Lower lobe of right lung (tissue), 2 donors: ENCODE measurements around the gene ME2. TPM values are rescaled to one million over a fixed set of nuclear protein-coding genes. Genes with fewer than 3 reads are reported as not detected.
"Not testable (repeated sequence)": the region's sequence is repeated elsewhere in the genome, so short reads cannot be mapped to it uniquely, and the experiment has no call there.

Experiments
- ATAC-seq, 2 donors: fragments of 200-7000 bp; cut with Tn5 transposase; one replicate each; pipeline ENCODE4 v1.9.1; 2020 to 2022; ENCODE audit warnings: mild to moderate bottlenecking in 2 of 2, moderate library complexity in 2 of 2
- DNase-seq: peaks from one replicate; pipeline ENCODE4 v3.0.0-alpha.2; 2020
- H3K27ac ChIP-seq: fragments of 200-600 bp; one replicate; pipeline ENCODE4 v1.8.0; 2022
- H3K27me3 ChIP-seq: fragments of 200-600 bp; one replicate; pipeline ENCODE4 v1.8.0; 2022; ENCODE audit warnings: low read depth
- H3K36me3 ChIP-seq: fragments of 200-600 bp; one replicate; pipeline ENCODE4 v1.8.0; 2022; ENCODE audit warnings: mild to moderate bottlenecking
- H3K4me1 ChIP-seq: fragments of 200-600 bp; one replicate; pipeline ENCODE4 v1.8.0; 2022
- H3K4me3 ChIP-seq: fragments of 200-600 bp; one replicate; pipeline ENCODE4 v1.8.0; 2022; ENCODE audit warnings: mild to moderate bottlenecking
- H3K9me3 ChIP-seq: fragments of 200-600 bp; one replicate; pipeline ENCODE4 v1.8.0; 2022
- intact Hi-C: fragments of 100-400 bp; cut with DNase I; formaldehyde crosslinking; loops from one replicate; pipeline ENCODE4 v1.11.0; 2022
- total RNA-seq: library from RNA; stranded (reverse); fragmentation: NEBNext Ultra II Directional; extraction: Animal tissue kit (Norgen Biotek cat#: 25700); gene quantifications from one replicate; pipeline ENCODE4 v1.2.1, GENCODE V29; 2021
- TF ChIP-seq, protein P1 (sequence below): fragments of 200-600 bp; IDR thresholded peaks from one replicate; pipeline ENCODE4 v1.8.0; 2022; ENCODE audit warnings: antibody characterized with exemption, mild to moderate bottlenecking
- donor health status: DM: no; HTN: yes; CAD: no; lungs with severe emphysema.

The ME2 gene
- total RNA-seq, 1 donor from 2014 or later: 42.4 TPM

DNA sequence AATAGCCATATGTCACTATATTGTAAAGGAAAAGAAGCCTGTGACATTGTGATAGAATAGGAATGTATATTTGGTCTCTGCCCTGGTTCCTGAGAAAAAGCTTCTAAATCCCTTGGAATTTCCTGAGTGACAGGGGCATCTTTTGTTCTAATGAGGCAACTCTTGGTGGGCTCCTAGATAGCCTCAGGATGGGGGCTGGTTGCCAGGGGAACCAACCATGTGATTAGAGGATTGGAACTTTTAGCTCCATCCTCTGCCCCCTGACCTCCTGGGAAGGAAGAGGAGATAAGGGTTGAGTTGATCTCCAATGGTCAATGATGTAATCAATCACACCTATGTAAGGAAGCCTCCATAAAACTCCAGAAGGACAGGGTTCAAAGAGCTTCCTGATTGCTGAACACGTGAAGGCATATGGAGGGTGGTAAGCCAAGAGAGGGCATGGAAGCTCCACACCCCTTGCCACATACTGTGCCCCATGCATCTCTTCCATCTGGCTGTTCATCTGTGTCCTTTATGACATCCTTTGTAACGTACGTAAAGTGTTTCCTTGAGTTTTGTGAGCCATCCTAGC, 2.9 kb upstream of the ME2 start:
- Histone ChIP-seq H3K9me3 (no peaks in the 10 kb centered on the region), H3K27me3 (no peaks in the 10 kb centered on the region), H3K4me3 (no peak overlapping the region), H3K36me3 (no peaks in the 10 kb centered on the region), H3K4me1 (peaks cover 21% of the 10 kb centered on the region), H3K27ac (no peak overlapping the region)
- TF ChIP-seq, protein P1, sequence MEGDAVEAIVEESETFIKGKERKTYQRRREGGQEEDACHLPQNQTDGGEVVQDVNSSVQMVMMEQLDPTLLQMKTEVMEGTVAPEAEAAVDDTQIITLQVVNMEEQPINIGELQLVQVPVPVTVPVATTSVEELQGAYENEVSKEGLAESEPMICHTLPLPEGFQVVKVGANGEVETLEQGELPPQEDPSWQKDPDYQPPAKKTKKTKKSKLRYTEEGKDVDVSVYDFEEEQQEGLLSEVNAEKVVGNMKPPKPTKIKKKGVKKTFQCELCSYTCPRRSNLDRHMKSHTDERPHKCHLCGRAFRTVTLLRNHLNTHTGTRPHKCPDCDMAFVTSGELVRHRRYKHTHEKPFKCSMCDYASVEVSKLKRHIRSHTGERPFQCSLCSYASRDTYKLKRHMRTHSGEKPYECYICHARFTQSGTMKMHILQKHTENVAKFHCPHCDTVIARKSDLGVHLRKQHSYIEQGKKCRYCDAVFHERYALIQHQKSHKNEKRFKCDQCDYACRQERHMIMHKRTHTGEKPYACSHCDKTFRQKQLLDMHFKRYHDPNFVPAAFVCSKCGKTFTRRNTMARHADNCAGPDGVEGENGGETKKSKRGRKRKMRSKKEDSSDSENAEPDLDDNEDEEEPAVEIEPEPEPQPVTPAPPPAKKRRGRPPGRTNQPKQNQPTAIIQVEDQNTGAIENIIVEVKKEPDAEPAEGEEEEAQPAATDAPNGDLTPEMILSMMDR: no peak
- intact Hi-C loops: no loop called here
- ATAC-seq: no peak
- DNase-seq: no peak

DNA sequence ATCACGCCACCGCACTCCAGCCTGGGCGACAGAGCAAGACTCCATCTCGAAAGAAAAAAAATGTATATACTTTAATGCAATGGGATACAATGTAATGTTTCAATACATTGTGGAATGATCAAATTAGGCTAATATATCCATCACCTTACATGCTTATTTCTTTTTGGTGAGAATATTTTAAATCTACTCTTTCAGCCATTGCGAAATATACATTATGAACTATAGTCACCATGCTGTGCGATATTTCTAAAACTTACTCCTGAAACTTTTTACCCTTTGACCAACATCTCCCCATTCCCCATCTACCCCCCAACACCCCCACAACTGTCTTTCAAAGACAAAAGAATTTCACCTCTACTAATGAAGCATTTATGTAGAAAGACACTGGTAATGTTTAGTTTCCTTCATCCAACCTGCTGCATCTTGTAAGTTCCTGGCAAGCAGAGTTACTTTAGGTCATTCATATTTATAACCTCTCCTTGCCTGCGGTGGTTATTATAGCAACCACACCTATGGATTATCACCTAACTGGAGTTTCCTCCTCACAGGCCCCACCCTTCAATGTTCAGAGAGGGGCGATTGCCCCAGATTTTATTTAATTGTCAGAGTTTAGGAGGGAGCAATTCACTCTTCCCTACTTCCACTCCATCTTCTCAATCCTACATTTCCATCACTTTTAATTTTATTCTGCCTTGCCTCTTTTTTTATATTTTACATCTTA, 1.2 kb upstream of the ME2 start:
- Histone ChIP-seq H3K27me3 (no peaks in the 10 kb centered on the region), H3K9me3 (no peaks in the 10 kb centered on the region), H3K4me3 (peak overlapping the region; percentile 92), H3K27ac (peak overlapping the region; percentile 97), H3K4me1 (peaks cover 22% of the 10 kb centered on the region), H3K36me3 (no peaks in the 10 kb centered on the region)
- intact Hi-C loops: no loop called here
- ATAC-seq: no peak
- TF ChIP-seq, protein P1: no peak
- no peak for DNase-seq

DNA sequence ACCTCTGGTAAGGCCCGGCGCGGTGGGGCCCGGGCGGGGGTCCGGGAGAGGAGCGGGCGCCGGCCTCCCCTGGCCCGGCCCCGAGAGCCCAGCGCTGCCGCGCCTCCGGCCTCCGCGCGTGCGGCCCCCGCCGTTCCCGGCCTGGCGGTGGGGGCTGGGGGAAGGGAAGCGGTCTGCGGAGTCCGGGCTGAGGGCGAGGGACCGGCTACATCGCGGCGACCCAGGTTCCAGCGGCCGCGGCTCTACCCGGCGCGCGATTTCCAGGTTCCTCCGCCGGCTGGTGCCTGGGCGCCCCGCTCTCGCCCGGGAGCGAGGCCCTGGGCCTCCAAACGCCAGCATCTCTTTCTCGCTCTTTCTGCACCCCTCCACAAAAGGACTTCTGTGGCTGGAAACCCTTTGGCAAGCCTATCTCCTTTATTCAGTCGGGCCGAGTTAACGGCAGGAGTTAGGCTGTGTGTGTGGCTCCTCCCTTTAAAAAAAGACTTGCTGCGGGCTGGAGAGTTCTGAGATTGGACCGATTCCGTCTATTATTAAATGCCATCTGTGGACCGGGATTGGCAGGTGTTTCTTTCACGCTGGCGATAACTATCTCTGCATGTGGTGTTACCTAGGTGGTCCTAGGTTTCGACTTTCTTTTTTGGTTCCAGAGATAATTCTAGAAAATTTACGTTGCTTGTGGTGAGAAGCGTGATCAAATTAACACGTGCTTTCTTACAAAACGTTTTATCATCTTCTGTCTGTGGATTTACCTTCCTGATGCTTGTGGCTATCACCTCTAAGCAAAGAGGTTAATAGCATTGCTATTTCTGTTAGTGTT, 592 bp downstream of the ME2 start:
- no peaks in the 10 kb centered on the region for H3K27me3 ChIP-seq
- no peaks in the 10 kb centered on the region for H3K9me3 ChIP-seq
- H3K4me1 ChIP-seq: peaks cover 28% of the 10 kb centered on the region
- ATAC-seq: peak; percentile 5 to 68
- peak overlapping the region; percentile 92 for H3K4me3 ChIP-seq
- intact Hi-C loops: no loop called here
- H3K36me3 ChIP-seq: no peaks in the 10 kb centered on the region
- DNase-seq: peak; percentile 71
- TF ChIP-seq, protein P1: no peak
- H3K27ac ChIP-seq: peak overlapping the region; percentile 97

DNA sequence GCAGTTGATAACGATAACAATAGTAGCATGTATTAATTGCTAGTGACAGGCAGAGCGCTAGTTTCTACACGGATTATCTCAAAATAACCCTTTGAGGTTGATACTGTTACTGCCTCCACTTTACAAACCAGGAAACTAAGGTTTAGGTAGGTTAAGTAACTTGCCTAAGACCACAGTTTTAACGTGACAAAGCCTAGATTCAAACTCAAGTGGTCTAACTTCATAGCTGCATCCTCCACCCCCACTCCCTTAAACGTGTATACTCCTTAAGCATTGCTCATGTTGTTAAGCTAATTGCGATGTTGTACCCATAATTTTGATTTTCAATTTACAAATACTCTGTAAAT, 1.2 kb downstream of the ME2 start:
- peaks cover 28% of the 10 kb centered on the region for H3K4me1 ChIP-seq
- peak overlapping the region; percentile 92 for H3K4me3 ChIP-seq
- DNase-seq (no peak), ATAC-seq (no peak)
- TF ChIP-seq, protein P1: no peak
- no peaks in the 10 kb centered on the region for H3K36me3 ChIP-seq
- intact Hi-C loops: no loop called here
- no peaks in the 10 kb centered on the region for H3K9me3 ChIP-seq
- H3K27me3 ChIP-seq: no peaks in the 10 kb centered on the region
- H3K27ac ChIP-seq: no peak overlapping the region

DNA sequence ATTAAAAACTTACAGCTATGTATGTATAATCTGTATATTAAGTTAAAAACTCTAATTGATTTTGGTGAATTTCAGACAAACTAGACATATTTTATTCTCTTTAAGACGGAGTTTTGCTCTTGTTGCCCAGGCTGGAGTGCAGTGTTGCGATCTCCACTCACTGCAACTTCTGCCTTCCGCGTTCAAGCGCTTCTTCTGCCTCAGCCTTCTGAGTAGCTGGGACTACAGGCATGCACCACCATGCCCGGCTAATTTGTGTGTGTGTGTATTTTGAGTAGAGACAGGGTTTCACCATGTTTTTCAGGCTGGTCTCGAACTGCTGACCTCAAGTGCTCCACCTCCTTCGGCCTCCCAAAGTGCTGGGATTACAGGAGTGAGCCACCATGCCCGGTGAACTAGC, 2.0 kb downstream of the ME2 start:
- ATAC-seq, H3K27ac ChIP-seq, DNase-seq, H3K9me3 ChIP-seq, H3K4me3 ChIP-seq, intact Hi-C loops, H3K27me3 ChIP-seq, H3K36me3 ChIP-seq: not testable (repeated sequence)
- peaks cover 28% of the 10 kb centered on the region for H3K4me1 ChIP-seq

DNA sequence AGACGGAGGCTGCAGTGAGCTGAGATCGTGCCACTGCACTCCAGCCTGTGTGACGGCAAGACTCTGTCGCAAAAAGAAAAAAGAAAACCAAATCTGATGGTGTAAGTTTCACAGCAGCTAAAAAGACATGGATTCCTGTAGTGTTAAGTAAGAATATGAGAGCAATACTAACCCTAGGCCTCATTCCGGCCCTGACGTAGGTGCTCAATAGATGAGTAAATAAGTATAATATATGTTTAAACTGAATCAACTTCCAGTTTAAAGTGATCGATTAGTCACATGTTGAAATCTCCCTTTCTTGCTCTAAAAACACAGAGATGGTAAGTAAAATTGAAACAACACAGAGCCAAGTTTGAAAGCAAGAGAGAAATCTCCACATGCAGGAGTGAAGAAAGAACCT, 8.0 kb downstream of the ME2 start:
- TF ChIP-seq, protein P1: no peak
- intact Hi-C loops: no loop called here
- Histone ChIP-seq H3K9me3 (peaks cover 12% of the 10 kb centered on the region), H3K4me1 (peaks cover 6% of the 10 kb centered on the region), H3K4me3 (no peak overlapping the region), H3K27ac (no peak overlapping the region), H3K36me3 (no peaks in the 10 kb centered on the region), H3K27me3 (no peaks in the 10 kb centered on the region)
- DNase-seq (no peak), ATAC-seq (no peak)
